Glutamatergic neuron (in vitro differentiated cells): ENCODE results near the gene SLC39A6. TPM values are rescaled to one million over a fixed set of nuclear protein-coding genes. Genes with fewer than 3 reads are reported as not detected.
"Not testable (repeated sequence)": the region's sequence is repeated elsewhere in the genome, so short reads cannot be mapped to it uniquely, and the experiment has no call there.

Source experiments
- DNase-seq: peaks from one replicate; pipeline ENCODE4 v3.0.0; 2022
- H3K27ac Mint-ChIP-seq: one replicate; pipeline ENCODE4 v1.8.0; 2020; ENCODE audit warnings: mild to moderate bottlenecking, mixed read lengths, inconsistent platforms; ENCODE audit not compliant: unreplicated experiment
- H3K27me3 Mint-ChIP-seq: one replicate; pipeline ENCODE4 v1.8.0; 2020; ENCODE audit warnings: mild to moderate bottlenecking, moderate library complexity, mixed read lengths, inconsistent platforms; ENCODE audit not compliant: unreplicated experiment
- H3K36me3 Mint-ChIP-seq: one replicate; pipeline ENCODE4 v1.8.0; 2020; ENCODE audit warnings: mild to moderate bottlenecking, mixed read lengths, inconsistent platforms; ENCODE audit not compliant: unreplicated experiment
- H3K4me1 Mint-ChIP-seq: one replicate; pipeline ENCODE4 v1.8.0; 2020; ENCODE audit warnings: mild to moderate bottlenecking, low read depth, mixed read lengths, inconsistent platforms; ENCODE audit not compliant: unreplicated experiment
- H3K4me3 Mint-ChIP-seq: one replicate; pipeline ENCODE4 v1.8.0; 2020; ENCODE audit warnings: mild to moderate bottlenecking, mixed read lengths, inconsistent platforms; ENCODE audit not compliant: unreplicated experiment
- H3K9me3 Mint-ChIP-seq: one replicate; pipeline ENCODE4 v1.8.0; 2020; ENCODE audit warnings: mild to moderate bottlenecking, moderate library complexity, mixed read lengths, inconsistent platforms; ENCODE audit not compliant: unreplicated experiment
- CTCF ChIP-seq: fragments of 200-600 bp; sonication (generic); IDR thresholded peaks from one replicate; pipeline ENCODE4 v1.5.0; 2021; ENCODE audit not compliant: partially characterized antibody, unreplicated experiment
- total RNA-seq: library from RNA; stranded (reverse); fragmentation: NEBNext Ultra II Directional; extraction: Animal tissue kit (Norgen Biotek cat#: 25700); gene quantifications from one replicate; pipeline ENCODE4 v1.2.1, GENCODE V29; 2021; ENCODE audit not compliant: unreplicated experiment

Gene SLC39A6
- total RNA-seq, 1 donor from 2014 or later: 113 TPM

GRCh38 chr18:36078751-36079529 is 50.2 kb downstream of the SLC39A6 start:
- Mint-ChIP-seq H3K36me3 (peaks cover 25% of the 10 kb centered on the region), H3K27ac (no peak overlapping the region), H3K4me3 (no peak overlapping the region), H3K9me3 (peaks cover 5% of the 10 kb centered on the region), H3K27me3 (peaks cover 2% of the 10 kb centered on the region), H3K4me1 (no peaks in the 10 kb centered on the region)
- DNase-seq: no peak
- no peak for TF ChIP-seq CTCF

- H3K27ac Mint-ChIP-seq, H3K9me3 Mint-ChIP-seq: not testable (repeated sequence)
- H3K36me3 Mint-ChIP-seq: peaks cover 19% of the 10 kb centered on the region
Measured at GRCh38 chr18:36077764-36078163, 51.4 kb downstream of the SLC39A6 start.

GRCh38 chr18:36075862-36076587 is 53.1 kb downstream of the SLC39A6 start:
- no peak for TF ChIP-seq CTCF
- Mint-ChIP-seq H3K36me3 (peaks cover 13% of the 10 kb centered on the region), H3K4me1 (no peaks in the 10 kb centered on the region), H3K27ac (no peak overlapping the region), H3K4me3 (no peak overlapping the region), H3K9me3 (peaks cover 5% of the 10 kb centered on the region), H3K27me3 (peaks cover 2% of the 10 kb centered on the region)
- no peak for DNase-seq

More at GRCh38 chr18:36077764-36078163, 51.4 kb downstream of the SLC39A6 start:
- H3K4me1 Mint-ChIP-seq, H3K4me3 Mint-ChIP-seq, H3K27me3 Mint-ChIP-seq, DNase-seq: not testable (repeated sequence)

- Mint-ChIP-seq H3K36me3 (peaks cover 6% of the 10 kb centered on the region), H3K27ac (no peak overlapping the region), H3K4me3 (no peak overlapping the region), H3K9me3 (peaks cover 2% of the 10 kb centered on the region), H3K27me3 (no peaks in the 10 kb centered on the region), H3K4me1 (no peaks in the 10 kb centered on the region)
- DNase-seq: no peak
- no peak for TF ChIP-seq CTCF
Measured at GRCh38 chr18:36074435-36074834, 54.7 kb downstream of the SLC39A6 start.

- Mint-ChIP-seq H3K27ac (no peak overlapping the region), H3K36me3 (peaks cover under 1% of the 10 kb centered on the region), H3K4me1 (no peaks in the 10 kb centered on the region), H3K4me3 (no peak overlapping the region), H3K27me3 (no peaks in the 10 kb centered on the region), H3K9me3 (peaks cover 2% of the 10 kb centered on the region)
- no peak for DNase-seq
- TF ChIP-seq CTCF: no peak
Measured at GRCh38 chr18:36073676-36074075, 55.5 kb downstream of the SLC39A6 start.

- not testable (repeated sequence) for H3K36me3 Mint-ChIP-seq
Measured at GRCh38 chr18:36072406-36072805, 56.7 kb downstream of the SLC39A6 start.

More at GRCh38 chr18:36072406-36072805, 56.7 kb downstream of the SLC39A6 start:
- not testable (repeated sequence) for H3K27me3 Mint-ChIP-seq, H3K4me3 Mint-ChIP-seq, H3K27ac Mint-ChIP-seq, H3K9me3 Mint-ChIP-seq, H3K4me1 Mint-ChIP-seq, DNase-seq
